GM19025 (cell line): ENCODE measurements around the gene ADTRP.
"Not testable (repeated sequence)": the region's sequence is repeated elsewhere in the genome, so short reads cannot be mapped to it uniquely, and the experiment has no call there.

ENCODE experiments used
- ATAC-seq: cut with Tn5 transposase; IDR thresholded peaks from one replicate; pipeline ENCODE4 v1.9.1; 2021; ENCODE audit warnings: mild to moderate bottlenecking, low read depth, moderate library complexity; ENCODE audit not compliant: unreplicated experiment

Gene ADTRP

GRCh38 chr6:11705069-11705468, 73.5 kb downstream of the ADTRP start:
- no peak for ATAC-seq

GRCh38 chr6:11703725-11704124, 74.9 kb downstream of the ADTRP start:
- ATAC-seq = no peak

DNA sequence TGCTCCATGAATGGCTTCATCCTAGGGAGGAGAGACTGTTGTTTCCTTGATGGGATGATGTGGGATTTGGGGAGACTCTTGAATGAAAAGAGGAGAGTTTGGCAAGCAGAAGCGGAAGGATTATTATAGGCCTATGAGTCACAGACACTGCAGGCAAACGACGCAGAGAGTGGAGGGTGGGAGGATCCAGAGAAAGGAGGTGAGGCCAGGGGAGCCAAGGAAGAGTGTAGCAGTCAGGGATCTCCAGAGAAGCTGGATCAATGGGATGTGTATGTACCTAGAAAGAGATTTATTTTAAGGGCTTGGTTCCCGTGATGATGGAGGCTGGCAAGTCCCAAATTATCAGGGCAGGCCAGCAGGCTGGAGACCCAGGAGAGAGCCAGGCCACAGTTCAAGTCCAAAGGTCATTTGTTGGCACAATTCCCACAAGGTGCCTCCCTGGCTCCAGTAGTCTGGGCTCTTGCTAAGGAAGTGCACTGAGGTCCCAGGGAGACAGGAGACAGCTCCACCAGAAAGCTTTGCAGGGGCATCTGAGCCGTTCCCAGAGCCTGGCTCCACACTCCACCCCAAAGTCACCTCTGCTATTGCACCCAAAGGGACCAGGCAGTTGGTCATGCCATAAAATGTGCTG, 76.0 kb downstream of the ADTRP start:
- no peak for ATAC-seq

- ATAC-seq = no peak
Observed at GRCh38 chr6:11702089-11702488, 76.5 kb downstream of the ADTRP start.

- ATAC-seq = no peak
Observed at GRCh38 chr6:11701573-11701972, 77.0 kb downstream of the ADTRP start.

- no peak for ATAC-seq
Observed at GRCh38 chr6:11700118-11700718, 78.4 kb downstream of the ADTRP start.

- no peak for ATAC-seq
Observed at GRCh38 chr6:11699576-11699975, 79.0 kb downstream of the ADTRP start.

DNA sequence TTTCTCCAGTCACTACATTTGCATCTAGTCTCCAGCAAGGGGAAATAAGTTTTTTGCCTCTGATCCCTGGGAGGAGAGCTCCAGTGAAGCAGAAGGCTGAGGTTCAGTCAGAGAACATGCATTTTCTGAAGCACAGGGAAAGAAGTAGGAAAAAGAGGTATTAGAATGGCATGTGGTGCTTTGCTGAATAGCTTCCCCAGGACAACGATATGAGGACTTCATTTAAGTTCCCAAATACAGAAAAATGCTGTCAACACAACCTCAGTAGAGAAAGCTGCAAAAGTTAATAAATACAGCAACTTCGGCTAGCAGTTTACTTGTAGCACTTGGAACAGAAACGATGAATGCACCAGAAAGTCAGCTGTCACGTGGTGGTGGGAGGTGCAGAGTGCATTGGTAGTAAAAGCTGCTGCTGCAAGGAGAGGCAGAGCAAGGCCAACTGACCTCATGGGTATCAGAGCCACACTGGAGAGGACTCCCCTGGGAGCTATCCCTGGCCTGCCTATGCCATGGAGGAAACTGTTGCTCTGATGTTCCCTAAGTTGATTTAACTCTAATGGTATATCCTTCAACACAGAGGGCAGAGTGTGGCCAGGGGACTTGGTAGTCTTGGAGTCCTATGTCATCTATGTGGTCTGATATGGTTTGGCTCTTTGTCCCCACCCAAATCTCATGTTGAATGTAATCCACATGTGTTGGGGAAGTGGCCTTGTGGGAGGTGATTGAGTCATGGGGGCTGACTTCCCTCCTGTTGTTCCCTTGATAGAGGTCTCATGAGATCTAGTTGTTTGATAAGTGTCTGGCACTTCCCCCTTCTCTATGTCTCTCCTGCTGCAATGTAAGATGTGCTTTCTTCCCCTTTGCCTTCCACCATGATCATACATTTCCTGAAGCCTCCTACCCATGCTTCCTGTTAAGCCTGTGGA, 85.9 kb downstream of the ADTRP start:
- no peak for ATAC-seq

DNA sequence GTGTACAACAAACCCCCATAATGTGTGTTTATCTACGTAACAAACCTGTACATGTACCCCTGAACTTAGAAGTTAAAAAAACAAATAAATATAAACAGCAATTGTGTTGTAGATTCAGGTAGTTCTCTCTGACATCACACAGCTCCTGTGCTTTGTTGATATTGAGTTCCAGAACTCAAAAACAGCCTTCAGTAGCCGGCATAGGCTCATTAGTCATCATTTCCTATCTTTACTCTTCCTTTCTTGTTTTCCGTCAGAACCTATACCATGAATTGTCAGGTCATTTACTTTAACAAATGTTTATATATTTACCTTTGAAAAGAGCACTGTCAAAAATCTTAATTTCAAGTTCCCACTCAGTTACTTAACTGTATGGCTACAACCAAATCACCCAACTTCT, 88.8 kb downstream of the ADTRP start:
- ATAC-seq = no peak

- ATAC-seq = not testable (repeated sequence)
Observed at GRCh38 chr6:11689400-11689799, 89.2 kb downstream of the ADTRP start.

DNA sequence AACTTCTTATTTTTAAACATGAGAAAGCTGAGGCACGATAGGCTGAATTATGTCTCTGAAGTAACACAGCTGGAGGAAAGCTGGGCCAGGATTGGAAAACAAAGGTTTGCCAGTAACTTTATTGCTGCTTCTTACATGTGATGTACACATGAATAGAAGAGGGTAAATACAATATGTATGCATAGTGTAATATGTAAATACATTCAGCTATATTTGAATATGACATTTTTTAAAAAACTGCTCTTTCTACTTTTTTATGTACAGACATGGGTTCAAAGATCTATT, 90.2 kb downstream of the ADTRP start:
- ATAC-seq = no peak

GRCh38 chr6:11685481-11686093, 93.0 kb downstream of the ADTRP start:
- no peak for ATAC-seq

DNA sequence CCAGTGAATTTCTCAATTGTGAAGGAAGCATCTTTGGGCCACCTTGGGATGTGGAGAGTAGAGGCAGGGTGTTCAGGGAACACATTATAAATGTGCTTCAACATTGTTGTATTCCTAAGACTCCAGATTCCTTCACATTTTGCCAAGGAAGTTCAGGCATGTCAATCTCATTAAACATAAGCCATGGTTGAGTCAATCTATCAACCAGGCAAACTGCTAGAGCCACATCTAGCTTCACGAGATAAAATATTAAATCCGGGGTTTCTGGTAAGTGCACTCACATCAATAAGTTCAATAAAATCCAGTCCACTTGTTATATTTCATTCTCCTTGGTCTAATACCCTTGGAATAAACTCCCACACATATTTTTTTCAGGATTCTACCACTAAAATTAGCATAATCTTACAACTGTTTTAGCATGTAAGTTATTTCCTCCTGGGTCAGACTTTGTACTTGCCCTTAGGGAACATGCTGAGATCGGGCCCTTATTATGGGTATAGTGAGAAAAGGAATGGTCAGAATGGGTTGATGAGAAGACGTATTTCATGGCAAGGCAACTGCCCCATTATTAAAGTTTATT, 93.6 kb downstream of the ADTRP start:
- no peak for ATAC-seq

DNA sequence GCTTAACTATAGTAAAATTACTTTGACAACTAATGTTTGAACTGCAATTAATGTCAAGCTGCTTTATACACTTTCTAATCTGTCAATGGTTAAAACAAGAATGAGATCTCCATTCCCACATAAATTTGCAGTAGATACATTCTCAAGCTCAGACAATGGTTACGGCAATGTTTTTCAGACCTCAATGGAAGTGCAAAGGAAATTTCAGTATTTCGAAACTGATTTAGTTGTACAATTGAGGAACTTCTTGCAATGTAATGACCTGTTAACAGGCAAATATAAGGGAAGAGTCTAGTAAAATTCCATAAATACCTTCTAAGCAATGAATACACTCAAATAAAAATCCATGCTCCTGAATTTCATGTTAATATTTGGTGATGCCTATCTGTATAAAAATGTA, 94.7 kb downstream of the ADTRP start:
- no peak for ATAC-seq

- ATAC-seq = no peak
Observed at GRCh38 chr6:11682561-11682975, 96.0 kb downstream of the ADTRP start.

DNA sequence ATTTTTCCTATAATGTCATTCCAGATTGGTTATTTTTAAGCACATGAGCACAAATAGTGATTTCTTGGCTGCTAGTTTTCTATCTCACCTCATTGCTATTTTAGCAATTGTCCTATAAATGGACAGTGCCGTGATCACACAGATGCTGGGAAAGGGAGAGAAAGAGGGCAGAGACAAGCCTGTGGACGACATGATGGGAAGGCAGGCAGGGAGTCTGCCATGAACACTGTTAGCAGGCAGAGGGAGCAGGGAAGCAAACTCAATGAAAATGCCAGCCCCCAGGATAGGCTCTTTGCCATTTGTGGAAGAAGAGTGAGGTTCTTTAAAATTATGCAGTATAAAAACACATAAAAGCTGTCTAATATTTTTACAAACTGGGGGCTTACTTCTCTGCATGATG, 96.8 kb downstream of the ADTRP start:
- no peak for ATAC-seq

DNA sequence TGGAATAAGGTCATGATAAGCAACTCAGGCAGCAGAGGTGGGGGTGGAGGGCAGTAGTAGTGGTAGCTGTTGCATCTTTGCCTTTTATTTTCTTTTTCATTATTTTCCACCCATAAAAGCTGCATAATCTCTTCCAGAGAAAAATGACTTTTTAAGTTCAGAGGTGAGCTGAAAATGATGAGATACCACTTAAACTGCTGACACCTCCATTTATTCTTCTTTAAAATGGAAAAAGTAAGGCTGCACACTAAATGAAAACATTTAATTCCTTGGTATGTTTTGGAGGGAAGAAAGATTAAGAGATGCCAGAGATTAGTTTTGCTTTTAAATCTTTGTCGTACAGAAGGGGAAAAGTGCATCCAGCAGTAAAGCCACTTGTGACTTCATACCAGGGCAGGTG, 97.2 kb downstream of the ADTRP start:
- ATAC-seq = no peak

GRCh38 chr6:11680479-11680878, 98.1 kb downstream of the ADTRP start:
- ATAC-seq = not testable (repeated sequence)

DNA sequence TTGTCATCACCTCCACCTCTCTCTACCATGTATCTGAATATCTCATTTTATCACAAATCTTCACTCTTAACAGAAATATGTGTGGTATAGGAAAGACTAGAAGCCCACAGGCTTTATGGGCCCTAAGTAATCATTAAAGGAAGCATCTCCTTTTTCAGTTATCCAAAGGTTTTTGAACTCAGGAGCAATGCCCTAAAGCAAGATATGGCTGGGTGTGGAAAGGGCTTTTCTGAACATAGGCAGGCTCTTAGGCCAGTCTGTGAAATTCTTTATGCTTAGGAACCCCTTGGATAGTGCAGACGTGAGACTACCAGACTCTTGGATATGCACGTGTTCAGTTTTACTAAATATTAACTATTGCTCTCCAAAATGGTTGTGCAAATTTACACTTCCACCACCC, 99.5 kb downstream of the ADTRP start:
- ATAC-seq = no peak

DNA sequence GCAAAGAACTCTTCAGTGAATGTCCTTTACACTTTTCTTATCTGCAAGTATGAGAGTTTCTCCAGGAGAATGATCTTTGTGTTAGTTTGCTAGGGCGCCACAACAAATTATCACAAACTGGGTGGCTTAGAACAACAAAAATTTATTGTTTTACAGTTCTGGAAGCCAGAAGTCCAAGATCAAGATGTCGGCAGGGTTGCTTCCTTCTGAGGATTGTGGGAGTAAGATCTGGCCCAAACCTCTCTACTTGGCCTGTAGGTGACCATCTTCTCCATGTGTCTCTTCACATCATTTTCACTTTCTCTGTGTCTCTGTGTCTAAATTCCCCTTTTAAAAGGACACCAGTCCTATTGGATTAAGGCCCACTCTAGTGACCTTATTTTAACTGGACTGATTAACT, 103.0 kb downstream of the ADTRP start:
- ATAC-seq = no peak

DNA sequence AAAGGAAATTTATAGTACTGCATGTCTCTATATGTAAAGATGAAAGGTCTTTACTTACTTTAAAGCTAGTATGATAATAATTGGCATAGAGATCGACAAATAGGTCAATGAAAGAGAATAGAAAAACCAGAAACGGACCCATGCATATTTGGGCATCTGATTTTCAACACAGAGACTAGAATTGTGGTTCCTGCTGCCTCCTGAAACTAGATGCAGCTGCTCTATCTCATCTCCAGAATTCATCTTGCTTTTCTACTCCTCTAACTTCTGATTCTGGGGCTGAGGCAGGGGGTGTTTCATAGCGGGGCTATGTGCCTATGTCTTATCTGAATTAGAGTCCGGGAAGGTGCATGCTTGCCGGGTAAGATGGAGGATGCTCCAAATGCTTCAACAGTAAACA, 105.9 kb downstream of the ADTRP start:
- no peak for ATAC-seq
